Measurements from ENCODE around the gene NECTIN2. TPM values are rescaled to one million over a fixed set of nuclear protein-coding genes. Genes with fewer than 3 reads are reported as not detected.

The NECTIN2 gene
- total and polyA plus RNA-seq, 2 experiments from 2014 or later: 193 to 307 TPM

DNA sequence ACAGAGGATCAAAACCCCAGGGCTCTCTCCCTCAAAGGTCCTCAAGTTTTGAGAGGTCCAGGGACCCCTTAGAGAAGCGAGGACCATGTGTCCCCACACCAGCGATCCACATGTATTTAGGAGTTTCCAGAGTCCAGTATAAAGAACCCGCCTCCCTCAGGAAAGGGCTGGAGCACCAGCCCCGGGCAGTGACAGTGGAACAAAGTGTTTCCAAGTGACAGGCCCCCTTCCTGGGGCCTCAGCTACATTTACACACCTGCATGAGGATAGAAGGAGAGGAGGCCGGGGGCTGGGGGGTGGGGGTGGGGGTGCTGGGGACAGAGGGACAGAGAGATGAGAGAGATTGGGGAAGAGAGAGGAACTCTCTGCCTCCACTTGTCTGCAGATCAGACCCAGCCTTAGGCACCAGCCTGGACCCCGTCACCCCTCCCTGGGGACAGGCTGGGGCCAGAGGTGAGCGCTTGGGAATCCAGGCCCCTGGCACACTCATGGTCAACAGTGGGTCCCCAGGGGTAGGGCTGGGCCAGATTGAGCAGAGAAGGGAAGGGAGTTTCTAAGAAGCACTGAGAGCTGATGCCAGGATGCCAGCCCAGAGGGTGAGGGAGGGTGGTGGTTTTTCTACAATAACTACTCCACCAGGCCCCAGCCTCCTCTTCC lies 36.4 kb upstream of the NECTIN2 start:
- DNase-seq (ENCODE audit: low spot score): no peak
- H3K36me3 ChIP-seq (replicated peaks; ENCODE audit: insufficient read depth, low read depth): no peaks in the 10 kb centered on the region
- H3K4me3 ChIP-seq: peak overlapping the region; percentile 88
- H2AFZ ChIP-seq: peak overlapping the region; percentile 28
- H3K4me1 ChIP-seq (ENCODE audit: insufficient read depth): peaks cover 34% of the 10 kb centered on the region
- no peaks in the 10 kb centered on the region for H3K9me2 ChIP-seq (replicated peaks; ENCODE audit: insufficient read depth)
- H3K27ac ChIP-seq: peak overlapping the region; percentile 49
- no peaks in the 10 kb centered on the region for H3K27me3 ChIP-seq
- H3K79me2 ChIP-seq: peaks cover 4% of the 10 kb centered on the region
- peak overlapping the region; percentile 100 for H3K4me2 ChIP-seq
- no peaks in the 10 kb centered on the region for H4K20me1 ChIP-seq (ENCODE audit: insufficient read depth, poor library complexity, severe bottlenecking)
- H3K9me3 ChIP-seq (ENCODE audit: low read depth): no peaks in the 10 kb centered on the region
- 47% methylated on average over 6 of the region's 7 CpGs for WGBS (ENCODE audit: low lambda C conversion rate, missing lambda C conversion rate)
- TF ChIP-seq EZH2 (IDR thresholded peaks at IDR 0.05; ENCODE audit: borderline replicate concordance) (no peak), EZH2phosphoT487 (IDR thresholded peaks at IDR 0.05; ENCODE audit: low read depth, severe bottlenecking, unreplicated experiment) (no peak)
- TF ChIP-seq, protein P1, sequence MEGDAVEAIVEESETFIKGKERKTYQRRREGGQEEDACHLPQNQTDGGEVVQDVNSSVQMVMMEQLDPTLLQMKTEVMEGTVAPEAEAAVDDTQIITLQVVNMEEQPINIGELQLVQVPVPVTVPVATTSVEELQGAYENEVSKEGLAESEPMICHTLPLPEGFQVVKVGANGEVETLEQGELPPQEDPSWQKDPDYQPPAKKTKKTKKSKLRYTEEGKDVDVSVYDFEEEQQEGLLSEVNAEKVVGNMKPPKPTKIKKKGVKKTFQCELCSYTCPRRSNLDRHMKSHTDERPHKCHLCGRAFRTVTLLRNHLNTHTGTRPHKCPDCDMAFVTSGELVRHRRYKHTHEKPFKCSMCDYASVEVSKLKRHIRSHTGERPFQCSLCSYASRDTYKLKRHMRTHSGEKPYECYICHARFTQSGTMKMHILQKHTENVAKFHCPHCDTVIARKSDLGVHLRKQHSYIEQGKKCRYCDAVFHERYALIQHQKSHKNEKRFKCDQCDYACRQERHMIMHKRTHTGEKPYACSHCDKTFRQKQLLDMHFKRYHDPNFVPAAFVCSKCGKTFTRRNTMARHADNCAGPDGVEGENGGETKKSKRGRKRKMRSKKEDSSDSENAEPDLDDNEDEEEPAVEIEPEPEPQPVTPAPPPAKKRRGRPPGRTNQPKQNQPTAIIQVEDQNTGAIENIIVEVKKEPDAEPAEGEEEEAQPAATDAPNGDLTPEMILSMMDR (IDR thresholded peaks at IDR 0.05; ENCODE audit: poor library complexity): no peak

DNA sequence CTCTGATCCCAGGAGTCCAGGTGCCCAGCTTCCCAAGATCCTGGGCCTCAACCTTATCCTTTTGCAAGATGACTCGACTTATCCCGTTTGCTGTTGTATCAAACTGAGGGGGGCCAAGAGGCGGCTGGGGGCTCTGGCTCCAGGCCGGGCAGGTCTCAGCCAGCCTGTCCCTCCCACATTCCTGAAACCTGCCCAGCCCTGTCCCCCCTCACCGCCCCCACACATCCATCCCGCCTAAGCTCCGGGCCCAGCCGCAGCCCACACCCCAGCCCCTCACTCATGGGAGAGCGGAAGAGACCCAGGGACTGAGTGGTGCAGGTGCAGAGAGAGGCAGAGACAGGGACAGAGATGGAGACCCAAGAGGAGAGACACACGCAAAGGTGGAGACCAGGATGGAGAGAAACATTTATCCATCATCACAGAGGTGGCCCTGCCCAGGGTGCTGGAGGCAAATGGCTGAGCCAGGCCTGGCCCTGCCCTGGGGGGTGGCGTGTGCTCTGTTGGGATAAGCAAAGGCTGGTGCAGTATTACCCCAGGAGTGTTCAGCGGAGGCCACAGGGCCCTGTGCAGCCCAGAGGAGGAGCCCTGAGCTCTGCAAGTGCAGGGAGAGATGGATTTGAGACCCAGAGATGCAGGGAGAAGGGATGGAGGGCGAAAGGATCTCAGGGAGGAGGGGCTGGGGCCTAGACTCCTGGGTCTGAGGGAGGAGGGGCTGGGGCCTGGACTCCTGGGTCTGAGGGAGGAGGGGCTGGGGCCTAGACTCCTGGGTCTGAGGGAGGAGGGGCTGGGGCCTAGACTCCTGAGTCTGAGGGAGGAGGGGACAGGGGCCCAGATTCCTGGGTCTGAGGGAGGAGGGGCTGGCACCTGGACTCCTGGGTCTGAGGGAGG lies 35.6 kb upstream of the NECTIN2 start:
- no peak overlapping the region for H3K4me3 ChIP-seq
- peak overlapping the region; percentile 100 for H3K4me2 ChIP-seq
- H3K79me2 ChIP-seq: peaks cover 4% of the 10 kb centered on the region
- H3K9me3 ChIP-seq (ENCODE audit: low read depth): no peaks in the 10 kb centered on the region
- no peaks in the 10 kb centered on the region for H3K9me2 ChIP-seq (replicated peaks; ENCODE audit: insufficient read depth)
- no peaks in the 10 kb centered on the region for H3K27me3 ChIP-seq
- peaks cover 34% of the 10 kb centered on the region for H3K4me1 ChIP-seq (ENCODE audit: insufficient read depth)
- no peak for DNase-seq (ENCODE audit: low spot score)
- H2AFZ ChIP-seq: no peak overlapping the region
- no peaks in the 10 kb centered on the region for H3K36me3 ChIP-seq (replicated peaks; ENCODE audit: insufficient read depth, low read depth)
- TF ChIP-seq EZH2phosphoT487 (IDR thresholded peaks at IDR 0.05; ENCODE audit: low read depth, severe bottlenecking, unreplicated experiment) (no peak), EZH2 (IDR thresholded peaks at IDR 0.05; ENCODE audit: borderline replicate concordance) (no peak)
- TF ChIP-seq, protein P1 (IDR thresholded peaks at IDR 0.05; ENCODE audit: poor library complexity): no peak
- 77% methylated on average over 12 of the region's 13 CpGs for WGBS (ENCODE audit: low lambda C conversion rate, missing lambda C conversion rate)
- H4K20me1 ChIP-seq (ENCODE audit: insufficient read depth, poor library complexity, severe bottlenecking): no peaks in the 10 kb centered on the region
- no peak overlapping the region for H3K27ac ChIP-seq

DNA sequence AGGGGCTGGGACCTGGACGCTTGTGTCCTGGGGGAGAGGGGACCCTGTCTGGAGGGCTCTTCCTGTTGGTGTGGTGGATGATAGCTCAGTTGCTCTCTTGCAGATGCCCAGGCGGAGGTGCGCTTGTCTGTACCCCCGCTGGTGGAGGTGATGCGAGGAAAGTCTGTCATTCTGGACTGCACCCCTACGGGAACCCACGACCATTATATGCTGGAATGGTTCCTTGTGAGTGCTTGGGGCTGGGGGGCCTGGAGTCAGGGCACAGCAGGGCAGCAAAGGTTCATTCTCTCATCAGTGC lies 35.0 kb upstream of the NECTIN2 start:
- WGBS (ENCODE audit: low lambda C conversion rate, missing lambda C conversion rate): 90% methylated on average over 7 of the region's 7 CpGs
- H3K4me2 ChIP-seq: no peak overlapping the region
- H3K36me3 ChIP-seq (replicated peaks; ENCODE audit: insufficient read depth, low read depth): no peaks in the 10 kb centered on the region
- no peaks in the 10 kb centered on the region for H4K20me1 ChIP-seq (ENCODE audit: insufficient read depth, poor library complexity, severe bottlenecking)
- H2AFZ ChIP-seq: no peak overlapping the region
- no peak overlapping the region for H3K27ac ChIP-seq
- no peak overlapping the region for H3K4me3 ChIP-seq
- no peak for TF ChIP-seq EZH2phosphoT487 (IDR thresholded peaks at IDR 0.05; ENCODE audit: low read depth, severe bottlenecking, unreplicated experiment)
- no peak for TF ChIP-seq EZH2 (IDR thresholded peaks at IDR 0.05; ENCODE audit: borderline replicate concordance)
- peaks cover 34% of the 10 kb centered on the region for H3K4me1 ChIP-seq (ENCODE audit: insufficient read depth)
- H3K9me2 ChIP-seq (replicated peaks; ENCODE audit: insufficient read depth): no peaks in the 10 kb centered on the region
- H3K27me3 ChIP-seq: no peaks in the 10 kb centered on the region
- no peaks in the 10 kb centered on the region for H3K9me3 ChIP-seq (ENCODE audit: low read depth)
- peaks cover 4% of the 10 kb centered on the region for H3K79me2 ChIP-seq
- no peak for DNase-seq (ENCODE audit: low spot score)

DNA sequence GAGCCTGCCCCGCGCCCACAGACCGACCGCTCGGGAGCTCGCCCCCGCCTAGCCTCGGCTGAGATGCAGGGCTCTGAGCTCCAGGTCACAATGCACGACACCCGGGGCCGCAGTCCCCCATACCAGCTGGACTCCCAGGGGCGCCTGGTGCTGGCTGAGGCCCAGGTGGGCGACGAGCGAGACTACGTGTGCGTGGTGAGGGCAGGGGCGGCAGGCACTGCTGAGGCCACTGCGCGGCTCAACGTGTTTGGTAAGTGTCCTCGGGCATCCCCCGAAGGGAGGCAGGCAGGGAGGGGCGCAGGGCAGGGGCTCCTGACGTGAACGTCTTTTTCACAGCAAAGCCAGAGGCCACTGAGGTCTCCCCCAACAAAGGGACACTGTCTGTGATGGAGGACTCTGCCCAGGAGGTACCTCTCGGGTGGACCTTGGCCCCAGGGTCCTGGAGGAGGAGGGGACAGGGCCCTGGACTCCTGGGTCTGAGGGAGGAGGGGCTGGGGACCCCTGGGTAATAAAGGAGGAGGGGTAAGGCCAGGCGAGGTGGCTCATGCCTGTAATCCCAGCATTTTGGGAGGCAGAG lies 33.9 kb upstream of the NECTIN2 start:
- Histone ChIP-seq H3K27ac (no peak overlapping the region), H4K20me1 (ENCODE audit: insufficient read depth, poor library complexity, severe bottlenecking) (no peaks in the 10 kb centered on the region), H2AFZ (no peak overlapping the region), H3K79me2 (peaks cover 4% of the 10 kb centered on the region), H3K4me1 (ENCODE audit: insufficient read depth) (peaks cover 34% of the 10 kb centered on the region), H3K36me3 (replicated peaks; ENCODE audit: insufficient read depth, low read depth) (no peaks in the 10 kb centered on the region), H3K9me2 (replicated peaks; ENCODE audit: insufficient read depth) (no peaks in the 10 kb centered on the region), H3K27me3 (no peaks in the 10 kb centered on the region), H3K4me2 (no peak overlapping the region), H3K9me3 (ENCODE audit: low read depth) (no peaks in the 10 kb centered on the region), H3K4me3 (no peak overlapping the region)
- no peak for TF ChIP-seq EZH2phosphoT487 (IDR thresholded peaks at IDR 0.05; ENCODE audit: low read depth, severe bottlenecking, unreplicated experiment)
- no peak for TF ChIP-seq EZH2 (IDR thresholded peaks at IDR 0.05; ENCODE audit: borderline replicate concordance)
- TF ChIP-seq, protein P1 (IDR thresholded peaks at IDR 0.05; ENCODE audit: poor library complexity): no peak
- 94% methylated on average over 25 of the region's 28 CpGs for WGBS (ENCODE audit: low lambda C conversion rate, missing lambda C conversion rate)
- DNase-seq (ENCODE audit: low spot score): no peak

Measured in hepatocyte (in vitro differentiated cells).